Lung (tissue), 12 donors: ENCODE measurements around the gene LOXL4. TPM values are rescaled to one million over a fixed set of nuclear protein-coding genes. Genes with fewer than 3 reads are reported as not detected.

ENCODE experiments used
- ATAC-seq: fragments of 200-7000 bp; cut with Tn5 transposase; one replicate; pipeline ENCODE4 v1.9.1; 2020; ENCODE audit warnings: moderate number of reproducible peaks; ENCODE audit not compliant: insufficient read depth, low FRiP score
- DNase-seq, 3 donors: peaks; one replicate each; pipeline ENCODE4 v3.0.0-alpha.2; 2013 to 2017
- H3K27ac ChIP-seq, 2 donors: one replicate each; pipeline ENCODE4 v1.5.1; 2013; ENCODE audit warnings: mild to moderate bottlenecking in 2 of 2, moderate library complexity in 2 of 2, control low read depth in 1 of 2, inconsistent platforms in 1 of 2, low read depth in 1 of 2, low read length in 1 of 2
- H3K27me3 ChIP-seq, 3 donors: one replicate each; pipeline ENCODE4 v1.5.1; 2013; ENCODE audit warnings: low read length in 2 of 3; ENCODE audit not compliant: control insufficient read depth in 3 of 3, insufficient read depth in 3 of 3
- H3K36me3 ChIP-seq, 4 donors: one replicate each; pipeline ENCODE4 v1.5.1; 2013; ENCODE audit warnings: low read length in 4 of 4, mild to moderate bottlenecking in 1 of 4, moderate library complexity in 1 of 4; ENCODE audit not compliant: control insufficient read depth in 4 of 4, insufficient read depth in 4 of 4
- H3K4me1 ChIP-seq, 5 donors: one replicate each; pipeline ENCODE4 v1.5.1; 2013; ENCODE audit warnings: low read length in 5 of 5, mild to moderate bottlenecking in 2 of 5, moderate library complexity in 1 of 5; ENCODE audit not compliant: control insufficient read depth in 5 of 5, insufficient read depth in 5 of 5
- H3K4me3 ChIP-seq: one replicate; pipeline ENCODE4 v1.5.1; 2013; ENCODE audit warnings: mild to moderate bottlenecking, control low read depth, moderate library complexity
- H3K9ac ChIP-seq, 2 donors: one replicate each; pipeline ENCODE4 v1.5.1; 2013; ENCODE audit warnings: low read length in 2 of 2, control low read depth in 1 of 2; ENCODE audit not compliant: insufficient read depth in 1 of 2
- H3K9me3 ChIP-seq, 4 donors: one replicate each; pipeline ENCODE4 v1.5.1; 2013; ENCODE audit warnings: low read length in 3 of 4, mild to moderate bottlenecking in 1 of 4, moderate library complexity in 1 of 4; ENCODE audit not compliant: control insufficient read depth in 4 of 4, insufficient read depth in 3 of 4
- CTCF ChIP-seq: IDR thresholded peaks from 2 replicates; pipeline ENCODE4 v1.5.1; 2012; ENCODE audit warnings: mild to moderate bottlenecking; ENCODE audit errors: control extremely low read depth, extremely low read depth
- WGBS, 2 donors: extraction: QIAGEN DNeasy Blood & Tissue Kit; methylation state at CpG; one replicate each; pipeline ENCODE4 v1.1.7; 2013; 5-methylcytosine and 5-hydroxymethylcytosine counted together
- polyA plus RNA-seq, 2 donors: library from polyadenylated mRNA; stranded (reverse); fragments of 200-250 nt; gene quantifications; one replicate each; pipeline ENCODE4 v1.2.1, GENCODE V29; 2013
- total RNA-seq, 2 donors: library from RNA; depleted of rRNA in 1 of 2; stranded (reverse); fragments of >200 nt in 1 of 2; gene quantifications; one replicate each; pipeline ENCODE4 v1.2.1, GENCODE V29; 2014 to 2021
- donor health status: control.
- donor health status: control.
- donor health status: Bipolar disorder and iron deficiency.
- donor health status: healthy.
- donor health status: DM: yes; HTN: yes; CAD: no.

LOXL4 gene
- total and polyA plus RNA-seq, 4 donors, result 1.6 to 3.3 (median 2.6) TPM

GRCh38 chr10:98268694-98269431 is 869 bp upstream of the LOXL4 start:
- H3K27ac ChIP-seq, result peak overlapping the region; percentile 65 to 66
- no peak for DNase-seq
- H3K9me3 ChIP-seq, result no peaks in the 10 kb centered on the region
- 16 to 19% methylated on average over 17 of the region's 17 CpGs for WGBS, 2 donors
- no peak for ATAC-seq
- peak overlapping the region; percentile 25 to 48 for H3K9ac ChIP-seq
- TF ChIP-seq CTCF, result no peak
- no peaks in the 10 kb centered on the region for H3K27me3 ChIP-seq
- peaks cover 3 to 22% (median 5%) of the 10 kb centered on the region in 5 donors for H3K4me1 ChIP-seq
- H3K4me3 ChIP-seq, result no peak overlapping the region
- no peaks in the 10 kb centered on the region for H3K36me3 ChIP-seq

- ATAC-seq (no peak), DNase-seq (no peak)
- H3K36me3 ChIP-seq, result no peaks in the 10 kb centered on the region
- TF ChIP-seq CTCF, result no peak
- H3K27me3 ChIP-seq, result no peaks in the 10 kb centered on the region
- peaks cover 3 to 22% (median 5%) of the 10 kb centered on the region in 5 donors for H3K4me1 ChIP-seq
- H3K4me3 ChIP-seq, result no peak overlapping the region
- peak overlapping the region in 1 of 2 donors; percentile 7 for H3K9ac ChIP-seq
- H3K27ac ChIP-seq, result peak overlapping the region; percentile 57 to 82
- 67 to 72% methylated on average over 22 of the region's 22 CpGs for WGBS, 2 donors
- H3K9me3 ChIP-seq, result no peaks in the 10 kb centered on the region
These were observed 713 bp downstream of the LOXL4 start for GRCh38 chr10:98267069-98267893.

GRCh38 chr10:98266647-98267046 is 1.3 kb downstream of the LOXL4 start:
- ATAC-seq, result no peak
- H3K9ac ChIP-seq, result no peak overlapping the region

More at GRCh38 chr10:98266647-98267046, 1.3 kb downstream of the LOXL4 start:
- DNase-seq, result no peak
- H3K9me3 ChIP-seq, result no peaks in the 10 kb centered on the region
- H3K4me1 ChIP-seq, result peaks cover 3 to 22% (median 5%) of the 10 kb centered on the region in 5 donors
- no peak overlapping the region for H3K4me3 ChIP-seq
- H3K36me3 ChIP-seq, result no peaks in the 10 kb centered on the region
- H3K27ac ChIP-seq, result no peak overlapping the region
- no peaks in the 10 kb centered on the region for H3K27me3 ChIP-seq
- TF ChIP-seq CTCF, result no peak
- WGBS, 2 donors, result 69 to 81% methylated on average over 5 of the region's 5 CpGs
